Nucleus accumbens (tissue), 56 donors: ENCODE measurements around the gene KAZN.
A peak's percentile ranks its signal among the peaks of the same experiment; 100 is the strongest.
"Not testable (repeated sequence)": the region's sequence is repeated elsewhere in the genome, so short reads cannot be mapped to it uniquely, and the experiment has no call there.

Experiments
- DNase-seq, 56 donors: peaks; one replicate each; lab custom pipeline; 2025; lab: John Stamatoyannopoulos, UW

KAZN gene

GRCh38 chr1:15128520-15129313 is 530.2 kb downstream of the KAZN start:
- DNase-seq: peak in 38 of 56 donors; percentile 1 to 53 (median 11)

GRCh38 chr1:15129944-15130343 is 531.5 kb downstream of the KAZN start:
- no peak for DNase-seq

- no peak for DNase-seq
Observed at GRCh38 chr1:15130607-15131006, 532.1 kb downstream of the KAZN start.

- no peak for DNase-seq
Observed at GRCh38 chr1:15132965-15133364, 534.5 kb downstream of the KAZN start.

GRCh38 chr1:15134285-15134684 is 535.8 kb downstream of the KAZN start:
- DNase-seq: no peak

- not testable (repeated sequence) for DNase-seq
Observed at GRCh38 chr1:15135604-15136003, 537.1 kb downstream of the KAZN start.

GRCh38 chr1:15137809-15138208 is 539.3 kb downstream of the KAZN start:
- DNase-seq: no peak

- DNase-seq: no peak
Observed at GRCh38 chr1:15139654-15140350, 541.3 kb downstream of the KAZN start.

- DNase-seq: no peak
Observed at GRCh38 chr1:15141935-15142539, 543.6 kb downstream of the KAZN start.

- DNase-seq: no peak
Observed at GRCh38 chr1:15145327-15145726, 546.8 kb downstream of the KAZN start.

- DNase-seq: no peak
Observed at GRCh38 chr1:15146142-15146680, 547.7 kb downstream of the KAZN start.

- no peak for DNase-seq
Observed at GRCh38 chr1:15146971-15147376, 548.5 kb downstream of the KAZN start.

- DNase-seq: no peak
Observed at GRCh38 chr1:15148004-15148403, 549.5 kb downstream of the KAZN start.

GRCh38 chr1:15148475-15148874 is 550.0 kb downstream of the KAZN start:
- DNase-seq: no peak

- DNase-seq: no peak
Observed at GRCh38 chr1:15148941-15149340, 550.5 kb downstream of the KAZN start.

GRCh38 chr1:15150376-15150775 is 551.9 kb downstream of the KAZN start:
- DNase-seq: no peak

- no peak for DNase-seq
Observed at GRCh38 chr1:15151377-15151806, 552.9 kb downstream of the KAZN start.

- DNase-seq: no peak
Observed at GRCh38 chr1:15151871-15152270, 553.4 kb downstream of the KAZN start.

- DNase-seq: peak in 52 of 56 donors; percentile 4 to 81 (median 54)
Observed at GRCh38 chr1:15152318-15153183, 554.1 kb downstream of the KAZN start.

- DNase-seq: peak in 20 of 56 donors; percentile 3 to 55 (median 15)
Observed at GRCh38 chr1:15153184-15153841, 554.8 kb downstream of the KAZN start, which contains the start of gene TMEM51. Gene TMEM51, plus strand, starts transcription at chr1:15153747. Its CDS starts 61,341 bp downstream, at chr1:15215088.
